DND-41 (cell line): ENCODE measurements around the gene CNTN6.

Experiments
- ATAC-seq: fragments of 200-7000 bp; cut with Tn5 transposase; 3 replicates; pipeline ENCODE4 v1.9.1; 2021; ENCODE audit warnings: low read depth; ENCODE audit not compliant: insufficient read depth
- DNase-seq: peaks from one replicate; pipeline ENCODE4 v3.0.0-alpha.2; 2020
- H2AFZ ChIP-seq: 2 replicates; pipeline ENCODE4 v1.6.0; 2012; ENCODE audit warnings: low read depth, low read length
- H3K27ac ChIP-seq: 2 replicates; pipeline ENCODE4 v1.5.1; 2012; ENCODE audit warnings: low read length, inconsistent platforms
- H3K27me3 ChIP-seq: fragments of 200-600 bp; sonication (generic); 2 replicates; pipeline ENCODE4 v1.6.0; 2012; ENCODE audit warnings: low read length, mild to moderate bottlenecking, inconsistent platforms; ENCODE audit not compliant: insufficient read depth, poor library complexity
- H3K36me3 ChIP-seq: 2 replicates; pipeline ENCODE4 v1.5.1; 2012; ENCODE audit warnings: low read length, inconsistent platforms; ENCODE audit not compliant: insufficient read depth
- H3K4me1 ChIP-seq: 2 replicates; pipeline ENCODE4 v1.5.1; 2012; ENCODE audit warnings: mild to moderate bottlenecking, low read length; ENCODE audit not compliant: insufficient read depth
- H3K4me2 ChIP-seq: 2 replicates; pipeline ENCODE4 v1.6.0; 2012; ENCODE audit warnings: mild to moderate bottlenecking, moderate library complexity, low read length, inconsistent platforms; ENCODE audit not compliant: insufficient read depth
- H3K4me3 ChIP-seq, 2 experiments: fragments of 200-600 bp in 1 of 2; shearing (Covaris generic) in 1 of 2; 2 replicates each; pipeline ENCODE4 v1.5.1; 2012 to 2016; ENCODE audit warnings: inconsistent platforms in 2 of 2, low read length in 2 of 2, mild to moderate bottlenecking in 2 of 2, low read depth in 1 of 2, moderate library complexity in 1 of 2
- H3K79me2 ChIP-seq: 2 replicates; pipeline ENCODE4 v1.6.0; 2012; ENCODE audit warnings: low read length, inconsistent platforms; ENCODE audit not compliant: insufficient read depth
- H3K9ac ChIP-seq: 2 replicates; pipeline ENCODE4 v1.6.0; 2012; ENCODE audit warnings: low read depth, mild to moderate bottlenecking, inconsistent platforms, low read length, moderate library complexity
- H3K9me3 ChIP-seq: 2 replicates; pipeline ENCODE4 v1.5.1; 2012; ENCODE audit warnings: low read length, moderate library complexity, mild to moderate bottlenecking, inconsistent platforms; ENCODE audit not compliant: insufficient read depth, severe bottlenecking
- H4K20me1 ChIP-seq: 2 replicates; pipeline ENCODE4 v1.6.0; 2012; ENCODE audit warnings: low read length; ENCODE audit not compliant: insufficient read depth
- CTCF ChIP-seq: IDR thresholded peaks from 2 replicates; pipeline ENCODE4 v1.5.1; 2012; ENCODE audit warnings: borderline replicate concordance, low read length, moderate library complexity, mild to moderate bottlenecking; ENCODE audit not compliant: poor library complexity, severe bottlenecking; ENCODE audit errors: extremely low read depth
- EZH2 ChIP-seq: IDR thresholded peaks from 3 replicates; pipeline ENCODE4 v1.6.1; 2012; ENCODE audit warnings: borderline replicate concordance, low read depth, mild to moderate bottlenecking, moderate library complexity, low read length, inconsistent platforms; ENCODE audit not compliant: severe bottlenecking

The CNTN6 gene

GRCh38 chr3:1227111-1227510 lies 134.3 kb downstream of the CNTN6 start:
- H3K9ac ChIP-seq, result no peak overlapping the region
- no peaks in the 10 kb centered on the region for H3K79me2 ChIP-seq
- H3K36me3 ChIP-seq, result no peaks in the 10 kb centered on the region
- H3K27ac ChIP-seq, result no peak overlapping the region
- ATAC-seq (no peak), DNase-seq (no peak)
- no peaks in the 10 kb centered on the region for H4K20me1 ChIP-seq
- no peak overlapping the region for H3K4me3 ChIP-seq
- H2AFZ ChIP-seq, result no peak overlapping the region
- H3K27me3 ChIP-seq, result no peaks in the 10 kb centered on the region
- H3K4me1 ChIP-seq, result no peaks in the 10 kb centered on the region
- no peak overlapping the region for H3K4me2 ChIP-seq
- TF ChIP-seq CTCF (no peak), EZH2 (no peak)
- no peaks in the 10 kb centered on the region for H3K9me3 ChIP-seq

GRCh38 chr3:1228289-1228688 lies 135.5 kb downstream of the CNTN6 start:
- no peaks in the 10 kb centered on the region for H3K4me1 ChIP-seq
- no peaks in the 10 kb centered on the region for H3K9me3 ChIP-seq
- H3K4me2 ChIP-seq, result no peak overlapping the region
- no peak overlapping the region for H3K27ac ChIP-seq
- H3K9ac ChIP-seq, result no peak overlapping the region
- no peaks in the 10 kb centered on the region for H3K36me3 ChIP-seq
- H3K79me2 ChIP-seq, result no peaks in the 10 kb centered on the region
- H3K27me3 ChIP-seq, result no peaks in the 10 kb centered on the region
- ATAC-seq (no peak), DNase-seq (no peak)
- H2AFZ ChIP-seq, result no peak overlapping the region
- H3K4me3 ChIP-seq, result no peak overlapping the region
- TF ChIP-seq CTCF (no peak), EZH2 (no peak)
- H4K20me1 ChIP-seq, result no peaks in the 10 kb centered on the region

- Histone ChIP-seq H3K4me1 (no peaks in the 10 kb centered on the region), H4K20me1 (no peaks in the 10 kb centered on the region), H3K9ac (no peak overlapping the region), H2AFZ (no peak overlapping the region), H3K4me3 (no peak overlapping the region), H3K4me2 (no peak overlapping the region), H3K79me2 (no peaks in the 10 kb centered on the region), H3K36me3 (no peaks in the 10 kb centered on the region), H3K27me3 (no peaks in the 10 kb centered on the region), H3K27ac (no peak overlapping the region), H3K9me3 (no peaks in the 10 kb centered on the region)
- no peak for TF ChIP-seq CTCF
- TF ChIP-seq EZH2, result no peak
- DNase-seq (no peak), ATAC-seq (no peak)
Observed at GRCh38 chr3:1230920-1231319, 138.1 kb downstream of the CNTN6 start.

- Histone ChIP-seq H3K27me3 (no peaks in the 10 kb centered on the region), H2AFZ (no peak overlapping the region), H3K4me3 (no peak overlapping the region), H3K27ac (no peak overlapping the region), H3K4me2 (no peak overlapping the region), H3K79me2 (no peaks in the 10 kb centered on the region), H3K9me3 (no peaks in the 10 kb centered on the region), H4K20me1 (no peaks in the 10 kb centered on the region), H3K4me1 (no peaks in the 10 kb centered on the region), H3K36me3 (no peaks in the 10 kb centered on the region), H3K9ac (no peak overlapping the region)
- DNase-seq, result no peak
- TF ChIP-seq EZH2 (no peak), CTCF (no peak)
- ATAC-seq, result no peak
Observed at GRCh38 chr3:1232276-1232675, 139.5 kb downstream of the CNTN6 start.
